Eye (tissue), 1 donor: ENCODE results near the gene UCK1.

ENCODE experiments used
- DNase-seq: peaks from one replicate; pipeline ENCODE4 v3.0.0-alpha.2; 2015

UCK1 gene

DNA sequence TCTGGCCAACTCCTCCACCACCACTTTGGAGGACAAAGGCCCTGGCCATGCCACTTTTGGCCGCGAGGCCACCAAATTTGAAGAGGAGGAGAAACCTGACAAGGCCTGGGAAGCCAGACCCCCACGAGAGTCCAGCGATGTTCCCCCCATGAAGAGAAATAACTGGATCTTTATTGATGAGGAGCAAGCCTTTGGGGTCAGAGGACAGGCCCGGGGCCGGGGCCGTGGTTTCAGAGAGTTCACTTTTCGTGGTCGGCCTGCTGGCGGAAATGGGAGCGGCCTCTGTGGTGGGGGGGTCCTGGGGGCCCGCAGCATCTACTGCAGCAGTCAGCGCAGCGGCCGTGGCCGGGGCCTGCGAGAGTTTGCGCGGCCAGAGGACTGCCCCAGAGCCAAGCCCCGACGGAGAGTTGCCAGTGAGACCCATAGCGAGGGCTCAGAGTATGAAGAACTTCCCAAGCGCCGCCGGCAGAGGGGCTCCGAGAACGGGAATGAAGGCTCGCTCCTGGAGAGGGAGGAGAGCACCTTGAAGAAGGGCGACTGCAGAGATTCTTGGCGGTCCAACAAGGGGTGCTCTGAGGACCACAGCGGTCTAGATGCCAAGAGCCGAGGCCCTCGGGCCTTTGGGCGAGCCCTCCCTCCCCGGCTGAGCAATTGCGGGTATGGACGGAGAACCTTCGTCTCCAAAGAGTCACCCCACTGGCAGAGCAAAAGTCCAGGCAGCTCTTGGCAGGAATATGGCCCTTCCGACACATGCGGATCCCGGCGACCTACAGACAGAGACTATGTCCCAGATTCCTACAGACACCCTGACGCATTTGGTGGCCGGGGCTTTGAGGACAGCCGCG is 55.7 kb downstream of the UCK1 start:
- DNase-seq = no peak

DNA sequence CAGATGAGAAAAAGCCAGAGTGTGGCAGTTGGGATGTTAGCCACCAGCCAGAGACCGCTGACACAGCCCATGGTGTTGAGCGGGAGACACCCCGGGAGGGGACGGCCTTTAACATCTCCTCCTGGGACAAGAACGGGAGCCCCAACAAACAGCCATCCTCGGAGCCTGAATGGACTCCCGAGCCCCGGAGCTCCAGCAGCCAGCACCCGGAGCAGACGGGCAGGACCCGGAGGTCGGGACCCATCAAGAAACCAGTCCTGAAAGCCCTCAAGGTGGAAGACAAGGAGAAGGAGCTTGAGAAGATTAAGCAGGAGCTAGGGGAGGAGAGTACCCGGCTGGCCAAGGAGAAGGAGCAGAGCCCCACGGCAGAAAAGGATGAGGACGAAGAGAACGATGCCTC is 56.4 kb downstream of the UCK1 start:
- DNase-seq = no peak

DNA sequence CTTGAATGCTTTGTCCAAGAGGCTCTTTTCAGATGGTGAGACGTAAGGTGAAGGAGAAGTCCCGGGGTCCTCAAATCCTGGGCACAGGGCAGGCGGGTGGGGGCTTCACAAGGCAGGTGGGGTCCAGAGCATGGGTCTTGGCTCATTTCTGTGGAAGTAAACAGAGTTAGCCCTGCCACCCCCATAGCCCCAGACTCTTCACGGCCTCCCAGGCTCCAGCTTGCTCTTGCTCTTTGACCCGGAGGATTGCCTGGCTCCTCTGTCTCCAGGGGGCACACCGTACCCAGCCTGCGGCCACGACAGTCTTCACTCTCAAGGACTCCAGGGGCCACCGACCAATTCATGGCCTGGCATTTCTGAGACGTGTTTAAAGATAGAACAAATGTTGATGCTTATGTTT is 57.2 kb downstream of the UCK1 start:
- DNase-seq = no peak
